GM18498 (cell line): Measurements from ENCODE around the gene CEMIP.

Experiments used
- ATAC-seq: cut with Tn5 transposase; IDR thresholded peaks from one replicate; pipeline ENCODE4 v1.9.1; 2021; ENCODE audit warnings: mild to moderate bottlenecking, moderate library complexity; ENCODE audit not compliant: unreplicated experiment

The CEMIP gene

DNA sequence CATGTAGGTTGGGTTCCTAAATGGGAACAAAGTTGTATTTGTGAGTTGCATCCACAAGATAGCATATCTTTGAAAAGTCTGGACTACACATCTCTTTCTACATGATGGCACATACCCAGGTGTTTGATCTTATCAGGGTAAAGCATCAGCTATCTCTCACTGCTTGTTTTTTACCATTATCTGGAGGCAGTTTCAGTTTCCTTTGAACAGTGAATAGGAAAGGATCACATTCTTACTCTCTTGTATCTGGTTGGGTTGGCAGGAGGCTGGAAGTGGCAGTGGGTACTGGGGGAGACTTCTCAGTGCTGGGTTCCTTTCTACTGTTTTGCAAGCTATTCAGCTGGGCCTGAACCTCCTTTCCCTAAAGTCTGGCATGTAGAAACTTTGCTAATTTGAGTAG, 4.1 kb downstream of the CEMIP start:
- ATAC-seq = no peak

DNA sequence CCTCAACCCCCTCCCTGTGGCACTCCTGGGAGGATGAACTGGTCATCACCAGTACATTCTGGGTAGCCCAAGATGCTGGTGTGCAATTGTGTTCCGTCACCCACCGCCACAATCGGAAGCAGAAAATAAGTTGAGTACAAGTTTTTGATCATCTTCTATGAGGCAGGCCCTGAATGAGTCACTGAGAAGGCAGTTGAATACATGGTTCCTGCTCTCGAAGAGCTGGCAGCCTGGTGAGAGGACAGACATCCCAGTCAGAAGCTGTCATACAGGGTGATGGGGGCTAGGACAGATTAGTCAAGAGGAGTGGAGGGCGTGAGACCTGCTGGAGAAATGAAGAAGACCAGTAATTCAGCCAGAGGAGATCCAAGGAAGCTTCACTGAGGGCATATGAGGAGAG, 6.2 kb downstream of the CEMIP start:
- no peak for ATAC-seq

DNA sequence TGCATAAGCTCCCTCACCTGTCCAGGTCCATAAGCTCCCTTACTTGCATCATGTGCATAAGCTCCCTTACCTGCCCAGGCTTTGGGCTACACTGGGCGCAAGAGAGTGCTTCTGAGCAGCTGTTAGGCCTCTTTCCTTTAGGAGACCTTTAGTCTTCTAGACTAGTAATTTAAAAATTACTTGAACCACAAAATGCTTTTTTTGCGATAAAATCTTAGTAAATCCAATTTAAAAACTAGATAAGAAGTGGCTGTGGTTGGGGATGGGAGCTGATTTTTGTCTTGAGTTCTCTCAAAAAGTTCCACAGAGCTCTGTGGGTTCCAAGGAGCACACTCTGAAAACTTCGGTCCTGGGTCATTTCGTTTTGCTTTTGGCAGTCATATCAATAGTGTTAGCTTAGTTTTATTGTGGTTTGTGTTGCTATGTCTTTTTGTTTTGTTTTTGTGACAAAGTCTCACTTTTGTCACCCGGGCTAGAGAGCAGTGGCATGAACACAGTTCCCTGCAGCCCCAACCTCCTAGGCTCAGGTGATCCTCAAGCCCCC, 6.7 kb downstream of the CEMIP start:
- no peak for ATAC-seq

DNA sequence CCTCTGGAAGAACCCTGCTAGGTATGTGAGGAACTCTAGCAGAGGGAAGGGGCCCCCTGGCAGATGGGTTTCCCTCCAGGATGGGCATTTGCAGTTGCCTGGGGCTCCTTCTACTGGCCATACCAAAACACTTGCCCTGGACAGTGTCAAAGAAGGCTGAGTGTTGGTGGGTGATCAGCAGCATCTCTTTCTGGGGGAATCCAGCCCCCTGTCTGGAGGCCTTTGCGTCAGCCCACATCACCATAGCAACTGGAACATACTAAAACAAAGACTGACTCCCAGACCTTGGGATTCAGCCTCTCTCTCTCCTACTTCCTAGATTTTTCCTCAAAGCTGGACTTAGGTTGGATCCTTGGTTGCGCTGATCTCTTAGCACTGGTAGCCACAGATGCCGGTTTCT, 8.1 kb downstream of the CEMIP start:
- no peak for ATAC-seq

DNA sequence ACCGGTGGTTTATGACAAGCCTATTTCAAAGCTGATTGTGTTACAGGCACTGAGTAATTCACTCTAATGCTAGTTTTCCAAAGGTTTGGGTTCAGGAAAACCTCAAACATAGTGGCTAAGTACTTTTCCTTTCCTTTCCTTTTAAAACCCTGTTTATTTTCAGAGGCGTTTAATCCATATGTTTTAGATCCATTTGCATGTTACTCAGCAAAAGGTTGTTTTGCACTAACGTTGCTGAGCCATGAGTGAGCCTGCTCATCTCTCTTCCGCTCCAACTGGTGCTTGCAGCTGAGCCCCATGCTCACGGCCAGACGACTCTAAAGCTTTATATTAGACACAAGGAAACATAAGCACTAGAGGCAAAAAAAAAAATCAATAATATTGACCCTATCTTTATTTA, 9.4 kb downstream of the CEMIP start:
- ATAC-seq = no peak

DNA sequence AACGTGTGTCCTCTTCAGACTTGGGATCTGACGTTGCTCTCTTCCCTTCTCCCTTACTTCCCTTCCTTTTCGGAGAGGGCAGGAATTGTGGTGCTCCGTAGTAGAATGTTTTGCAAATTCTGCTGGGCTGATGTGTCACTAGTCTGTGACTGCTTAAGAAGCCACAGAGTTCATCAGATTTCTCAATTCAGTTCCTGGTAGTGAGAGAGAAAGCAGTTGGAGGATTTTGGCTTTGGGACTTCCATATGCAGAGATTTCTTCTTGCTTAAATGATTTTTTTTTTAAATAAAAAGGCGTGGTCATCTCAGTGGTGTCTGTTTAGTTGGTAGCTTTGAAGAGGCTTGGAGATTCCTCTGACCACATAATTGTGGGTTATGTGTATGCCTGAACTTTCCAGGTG, 10.1 kb downstream of the CEMIP start:
- no peak for ATAC-seq

DNA sequence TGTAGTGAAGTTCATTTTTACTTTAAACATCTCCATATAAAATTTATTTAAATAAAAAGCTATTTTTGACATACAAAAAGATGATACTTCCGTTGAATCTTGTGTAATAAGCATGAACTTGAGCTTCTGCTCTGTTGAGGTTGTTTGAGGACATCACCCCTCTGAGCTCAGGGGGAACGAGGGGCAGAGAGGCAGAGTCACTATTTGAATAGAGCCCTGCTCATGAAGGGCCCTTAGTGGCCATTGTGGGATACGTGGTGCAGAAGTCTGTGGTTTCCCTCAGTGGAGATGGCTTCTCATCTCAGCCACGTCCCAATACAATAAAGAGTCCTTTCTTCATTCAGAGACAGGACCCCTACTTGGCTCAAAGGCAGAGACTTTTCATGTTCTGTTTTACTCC, 10.6 kb downstream of the CEMIP start:
- ATAC-seq = no peak

DNA sequence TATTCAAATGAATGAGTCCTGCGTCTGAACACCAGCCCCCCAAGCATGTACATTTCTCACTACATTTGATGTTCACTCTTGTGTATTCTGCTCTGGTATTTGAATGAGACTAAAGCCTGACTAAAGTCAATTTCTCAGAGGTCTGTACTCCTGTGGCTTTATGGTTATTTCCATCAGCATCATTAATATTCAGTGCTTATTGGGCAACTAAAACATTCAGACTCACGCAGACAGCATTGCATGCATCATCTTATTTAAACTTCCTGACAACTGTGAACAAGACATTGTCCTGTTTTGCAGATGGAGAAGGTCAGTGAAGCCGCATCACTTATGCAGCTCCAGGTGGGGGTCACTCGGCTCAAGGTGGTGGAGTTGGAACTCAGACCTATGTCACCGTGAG, 11.1 kb downstream of the CEMIP start:
- no peak for ATAC-seq

DNA sequence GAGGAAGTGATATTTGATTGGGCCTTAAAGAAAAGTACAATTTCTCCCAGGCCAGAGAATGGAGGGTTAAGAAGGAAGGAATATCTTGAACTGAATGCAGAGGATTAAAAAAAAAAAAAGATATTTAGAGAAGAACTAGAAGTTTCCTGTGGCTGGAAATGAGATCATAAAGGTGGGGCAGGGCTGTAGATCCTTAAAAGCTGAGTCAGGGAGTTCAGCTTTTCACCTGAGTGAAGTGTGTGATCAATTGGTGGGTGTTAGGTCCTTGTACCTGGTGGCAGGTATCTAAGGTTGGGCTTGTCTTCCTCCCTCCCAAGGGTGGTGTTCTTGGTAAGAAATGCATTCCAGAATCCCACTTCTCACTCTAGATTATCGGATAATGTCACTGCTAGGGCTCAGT, 11.8 kb downstream of the CEMIP start:
- no peak for ATAC-seq

DNA sequence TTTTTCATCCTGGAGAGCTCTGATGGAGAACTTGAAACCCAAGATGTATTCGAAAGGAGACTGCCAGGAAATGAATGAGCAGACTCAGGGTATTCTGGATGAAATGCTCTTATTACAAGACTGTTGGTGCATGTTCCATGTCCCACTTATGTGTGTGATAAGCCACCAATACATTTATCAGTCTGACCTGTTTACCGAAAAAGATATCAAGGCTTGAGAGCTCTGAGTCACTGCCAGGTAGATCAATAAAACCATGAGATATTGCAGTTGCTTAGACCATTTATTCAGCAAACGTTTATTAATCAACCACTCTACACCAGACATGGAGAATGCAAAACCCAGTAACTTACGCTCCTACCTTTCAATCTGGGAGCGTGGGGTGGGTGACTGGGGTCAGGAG, 17.2 kb downstream of the CEMIP start:
- no peak for ATAC-seq

DNA sequence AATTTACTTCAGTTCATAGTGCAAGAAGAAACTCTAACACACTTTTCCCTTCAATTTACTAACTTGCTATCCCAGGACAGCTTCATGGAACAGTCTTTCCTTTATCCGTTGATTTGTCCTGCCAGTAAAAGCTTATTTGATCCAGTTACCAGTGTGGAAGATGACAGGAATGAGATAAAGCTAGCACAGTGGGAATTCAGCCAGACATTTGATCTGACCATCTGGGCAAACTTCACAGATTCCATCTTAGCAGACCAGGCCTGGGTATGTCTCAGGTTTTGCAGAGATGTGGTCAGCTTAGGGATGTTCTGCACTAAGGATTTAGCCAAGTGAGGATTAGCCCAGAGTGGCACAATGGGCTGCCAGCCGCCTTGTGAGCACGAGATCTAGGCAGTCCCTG, 19.7 kb downstream of the CEMIP start:
- ATAC-seq = no peak

DNA sequence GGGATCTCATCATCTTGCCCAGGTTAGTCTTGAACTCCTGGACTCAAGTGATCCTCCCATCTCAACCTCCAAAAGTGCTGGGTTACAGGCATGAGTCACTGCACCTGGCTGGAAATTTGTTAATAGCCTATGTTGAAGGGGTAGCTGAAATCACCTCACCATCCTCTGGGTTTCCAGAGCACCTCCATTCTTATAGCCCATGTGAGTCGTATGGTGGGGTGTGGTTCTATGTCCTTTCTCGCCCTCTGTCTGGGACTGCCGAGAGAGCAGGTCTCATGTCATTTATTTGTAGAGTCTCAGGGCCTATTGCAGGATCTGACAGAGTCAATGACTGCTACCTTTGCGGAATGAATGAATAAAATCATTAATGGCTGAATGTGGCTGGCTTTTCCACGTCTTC, 20.9 kb downstream of the CEMIP start:
- no peak for ATAC-seq

DNA sequence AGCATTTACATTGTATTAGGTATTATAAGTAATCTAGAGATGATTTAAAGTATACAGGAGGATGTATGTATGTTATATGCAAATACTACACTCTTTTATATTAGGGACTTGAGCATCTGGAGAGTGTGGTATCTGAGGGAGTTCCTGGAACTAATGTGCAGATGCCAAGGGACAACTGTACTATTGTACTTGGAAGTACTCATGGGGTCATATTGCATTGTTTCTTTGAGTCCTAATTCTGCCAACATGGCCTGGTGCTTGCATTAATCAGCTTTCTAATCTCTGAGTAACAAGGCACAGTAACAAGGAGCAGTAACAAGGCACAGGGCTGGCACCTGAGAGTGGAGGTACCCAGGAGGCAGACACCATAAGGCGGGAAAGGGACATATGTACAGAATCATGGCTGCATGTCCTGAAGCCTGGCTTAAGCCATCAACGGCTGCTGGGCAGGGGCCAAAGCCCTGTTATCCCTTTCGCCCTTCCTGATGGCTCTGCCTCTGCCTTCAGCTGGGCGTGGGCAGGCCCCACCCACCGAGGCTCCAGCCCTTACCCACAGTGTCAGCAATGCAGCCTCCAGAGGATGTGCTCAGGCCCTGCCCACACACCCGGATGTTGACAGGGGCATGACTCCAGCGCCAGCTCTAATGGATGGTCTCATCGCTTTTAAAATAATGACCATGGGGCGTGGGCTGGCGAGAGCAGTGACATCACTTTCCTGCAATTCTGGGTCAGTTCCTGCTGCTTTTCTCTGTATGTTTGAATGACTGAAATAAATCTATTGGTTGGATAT, 22.9 kb downstream of the CEMIP start:
- ATAC-seq = no peak

DNA sequence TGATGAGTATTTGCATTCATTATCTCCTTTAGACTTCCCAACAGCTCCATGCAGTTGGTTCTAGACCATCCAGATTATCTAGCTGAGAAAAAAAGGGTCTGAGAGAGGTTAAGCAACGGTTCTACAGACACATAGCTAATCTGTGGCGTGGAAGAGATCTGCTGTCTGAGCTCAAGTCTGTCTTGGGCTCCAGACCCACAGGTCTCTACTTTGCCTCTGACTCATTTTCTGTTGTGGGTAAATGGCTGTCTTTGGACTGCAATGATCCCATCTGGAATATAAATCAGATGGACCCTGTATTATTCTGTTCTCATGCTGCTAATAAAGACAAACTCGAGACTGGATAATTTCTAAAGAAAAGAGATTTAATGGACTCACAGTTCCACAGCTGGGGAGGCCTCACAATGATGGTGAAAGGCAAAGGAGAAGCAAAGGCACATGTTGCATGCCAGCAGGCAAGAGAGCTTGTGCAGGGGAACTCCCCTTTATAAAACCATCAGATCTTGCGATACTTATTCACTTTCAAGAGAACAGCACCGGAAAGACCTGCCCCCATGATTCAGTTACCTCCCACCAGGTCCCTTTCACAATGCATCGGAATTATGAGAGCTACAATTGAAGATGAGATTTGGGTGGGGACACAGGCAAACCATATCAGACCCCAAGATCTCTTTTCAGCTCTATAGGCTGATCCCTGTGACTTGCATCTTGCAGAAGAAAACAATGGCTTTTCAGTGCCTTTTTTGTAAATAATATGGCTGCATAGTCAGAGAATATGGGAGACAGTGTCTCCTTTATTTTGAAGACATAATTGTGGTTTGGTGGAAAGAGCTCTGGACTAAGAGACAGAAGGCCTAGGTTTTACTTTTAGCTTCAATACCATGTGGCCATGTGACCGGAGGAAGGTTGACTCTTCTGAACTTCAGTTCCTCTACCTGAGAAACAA, 24.7 kb downstream of the CEMIP start:
- no peak for ATAC-seq

DNA sequence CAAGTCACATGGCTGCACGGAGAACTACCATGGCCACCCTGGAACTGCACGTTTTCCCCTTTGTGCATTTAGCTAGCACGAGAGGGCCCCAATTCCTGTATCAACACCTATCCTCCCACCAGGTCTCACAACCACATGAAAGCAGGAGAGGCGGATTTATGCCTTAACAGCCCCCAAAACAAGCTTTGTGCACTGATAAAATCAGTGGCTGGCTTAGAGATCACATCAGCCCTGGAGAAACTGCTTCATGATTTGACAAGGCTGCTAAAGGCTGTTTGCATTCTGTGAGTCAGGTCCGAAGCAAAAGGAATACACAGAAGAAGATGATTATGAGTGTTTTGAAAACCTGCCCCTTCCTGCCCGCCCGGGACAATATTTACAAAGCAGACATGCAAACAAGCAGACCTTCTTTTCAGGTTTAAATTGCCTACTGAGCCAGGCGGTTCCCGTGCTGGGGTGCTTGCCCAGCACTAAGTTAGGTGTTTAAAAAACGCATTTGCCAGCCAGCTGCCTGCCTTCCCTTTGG, 25.9 kb downstream of the CEMIP start:
- no peak for ATAC-seq

DNA sequence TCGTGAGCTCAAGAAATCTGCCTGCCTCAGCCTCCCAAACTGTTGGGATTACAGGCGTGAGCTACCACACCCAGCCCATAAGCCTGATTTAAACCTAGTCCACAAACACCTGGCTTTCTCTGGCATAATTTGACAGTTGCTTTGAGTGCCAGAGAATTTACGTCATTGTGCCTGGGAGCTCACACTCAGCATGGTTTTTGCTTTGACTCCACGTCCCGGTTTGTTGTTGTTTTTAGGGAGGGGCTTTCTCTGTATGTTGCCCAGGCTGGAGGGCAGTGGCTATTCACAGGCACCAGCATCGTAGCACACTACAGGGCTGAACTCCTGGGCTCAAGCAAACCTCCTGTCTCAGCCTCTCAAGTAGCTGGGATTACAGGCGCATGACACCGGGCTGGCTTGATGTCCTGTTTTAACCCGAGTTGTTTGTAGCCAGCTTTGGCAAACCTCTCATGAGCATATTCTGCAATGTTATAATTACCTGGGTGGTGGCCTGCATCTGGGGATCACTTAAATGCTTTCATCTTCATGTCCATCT, 32.7 kb downstream of the CEMIP start:
- no peak for ATAC-seq

DNA sequence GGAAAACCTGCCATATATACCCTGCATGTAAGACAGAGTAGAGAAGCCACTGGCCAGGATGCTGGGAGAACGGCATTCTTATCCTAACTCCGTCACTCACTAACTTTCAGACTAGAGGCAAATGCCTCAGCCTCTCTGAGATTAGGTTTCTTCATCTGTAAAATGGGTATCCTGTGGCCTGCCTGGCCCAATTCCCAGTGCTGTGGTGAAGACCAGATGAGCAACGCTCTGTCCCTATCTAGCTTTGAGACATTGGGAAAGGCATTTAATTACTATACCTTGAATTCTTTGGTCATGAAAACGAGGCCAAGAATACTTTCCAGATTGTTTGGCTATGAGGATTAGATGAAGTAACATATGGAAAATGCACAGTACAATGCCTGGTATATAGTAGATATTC, 35.9 kb downstream of the CEMIP start:
- ATAC-seq = no peak

DNA sequence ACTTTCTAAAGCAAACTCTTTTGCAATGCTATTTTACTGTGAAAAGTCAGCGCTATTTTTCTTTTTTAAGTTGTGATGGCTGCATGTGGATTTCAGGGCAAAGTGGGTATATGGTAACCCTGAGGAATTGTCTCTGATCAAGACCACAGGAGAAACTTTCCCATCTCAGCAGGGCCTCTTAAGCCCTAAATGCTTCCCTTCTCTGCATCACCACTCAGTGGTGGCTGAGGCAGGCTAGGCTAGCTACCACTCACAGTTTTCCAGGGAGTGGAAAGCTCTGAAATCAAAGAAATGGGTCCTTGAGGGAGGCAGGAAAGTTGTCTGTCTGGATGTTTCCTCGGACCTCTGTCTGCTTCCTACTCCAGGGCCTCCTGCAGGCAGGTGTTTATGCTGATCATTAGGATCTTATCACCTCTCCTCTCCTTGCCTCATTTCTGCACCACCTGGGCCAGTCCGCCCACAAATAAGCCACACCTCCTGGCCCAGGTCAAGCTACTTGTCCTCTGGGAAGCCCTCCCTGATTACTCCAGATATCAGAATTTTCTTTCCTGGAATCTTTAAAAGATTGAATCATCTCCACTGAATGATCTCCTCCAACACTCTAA, 37.0 kb downstream of the CEMIP start:
- no peak for ATAC-seq

DNA sequence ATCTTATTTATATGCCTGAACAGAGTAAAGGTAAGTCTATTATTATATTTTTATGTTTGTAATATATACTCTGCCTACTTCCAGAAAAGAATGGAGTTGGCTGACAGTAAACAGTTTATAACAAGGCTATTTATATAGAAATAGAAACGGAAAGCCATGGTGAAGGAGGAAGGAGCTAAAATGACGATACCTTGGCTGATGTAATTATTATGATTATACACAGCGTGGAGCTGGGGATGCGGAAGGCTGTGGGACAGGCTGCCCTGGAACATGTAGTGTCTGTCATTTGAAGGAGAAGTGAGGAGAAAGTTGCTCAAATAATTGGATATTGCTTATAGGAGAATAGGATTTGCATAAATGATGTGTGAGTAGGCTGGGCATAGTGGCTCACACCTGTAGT, 37.8 kb downstream of the CEMIP start:
- ATAC-seq = no peak

DNA sequence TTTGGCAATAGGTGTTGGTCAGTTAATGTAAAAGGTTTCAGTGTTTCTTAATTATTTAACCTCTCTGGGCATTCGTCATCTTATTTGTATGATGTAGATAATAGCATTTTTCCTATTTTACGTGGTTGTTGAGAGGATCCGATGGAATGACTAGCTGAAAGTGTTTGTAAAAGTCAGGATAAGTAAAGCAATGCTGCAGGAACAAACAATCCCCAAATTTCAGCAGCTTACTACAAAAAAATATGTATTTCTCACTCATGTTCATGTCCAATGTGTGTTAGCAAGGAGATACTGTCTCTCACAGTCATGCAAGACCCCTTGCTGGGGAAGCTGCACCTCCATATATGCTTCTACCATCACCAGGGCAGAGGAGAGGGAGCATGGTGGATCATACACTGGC, 38.7 kb downstream of the CEMIP start:
- no peak for ATAC-seq

DNA sequence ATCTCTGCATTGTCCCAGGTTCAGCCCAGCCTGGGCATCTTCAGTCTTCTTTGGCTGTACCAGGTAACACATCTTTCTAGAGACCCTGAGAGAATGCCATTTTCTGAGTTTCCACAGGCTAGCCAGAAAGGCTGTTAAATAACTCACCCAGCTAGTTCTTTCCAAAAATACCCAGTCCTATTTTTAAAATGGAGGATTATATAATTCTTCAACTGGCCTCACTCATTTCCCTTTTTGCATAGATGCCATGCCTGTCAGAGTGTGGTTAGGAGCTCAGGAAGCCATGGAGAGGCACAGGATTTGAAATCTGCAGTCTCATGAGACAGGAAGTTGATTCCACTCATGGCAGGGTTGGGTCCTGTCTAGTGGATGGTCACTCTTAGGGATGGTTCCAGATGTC, 39.8 kb downstream of the CEMIP start:
- ATAC-seq = no peak
